HepG2 (cell line): ENCODE data around the gene AUTS2. TPM values are rescaled to one million over a fixed set of nuclear protein-coding genes. Genes with fewer than 3 reads are reported as not detected.

Experiments
- ATAC-seq: fragments of 200-7000 bp; cut with Tn5 transposase; 3 replicates; pipeline ENCODE4 v1.9.1; 2020; ENCODE audit warnings: mild to moderate bottlenecking, moderate library complexity
- BruUV-seq: library from RNA; stranded (reverse); fragments of 400-500 nt; replicated peaks from 2 replicates; lab custom pipeline; 2021; lab: Mats Ljungman, UMichigan
- CTCF ChIA-PET: fragments of 300-600 bp; formaldehyde crosslinking; extraction: SDS; loops from one replicate; lab custom pipeline; 2021; ENCODE audit warnings: low total read pairs, inconsistent platforms, low intra/inter-chr PET ratio; lab: Yijun Ruan, JAX
- POLR2A ChIA-PET: fragments of 350-600 bp; sonication (Branson Sonifier 250); formaldehyde crosslinking; loops from one replicate; lab custom pipeline; 2020; ENCODE audit warnings: antibody characterized with exemption, inconsistent platforms; lab: Yijun Ruan, JAX
- DNase-seq: peaks from one replicate; pipeline ENCODE4 v3.0.0-alpha.2; 2015; ENCODE audit warnings: low spot score
- FAIRE-seq: peaks from 3 replicates; lab custom pipeline; 2011; peaks lifted over from hg19 to GRCh38; lab: Jason Lieb, UNC
- H2AFZ ChIP-seq: one replicate; pipeline ENCODE4 v1.6.1; 2011; ENCODE audit warnings: low read length, inconsistent platforms
- H3K27ac ChIP-seq: fragments of 300-600 bp; 3 replicates; pipeline ENCODE4 v1.8.0; 2011; ENCODE audit warnings: mixed run types, mild to moderate bottlenecking, mixed read lengths, low read length, inconsistent platforms; ENCODE audit not compliant: insufficient read depth; ENCODE audit errors: extremely low read length
- H3K27me3 ChIP-seq, 2 experiments: fragments of 200-600 bp in 1 of 2; 2 replicates in 1 of 2; 3 replicates in 1 of 2; pipeline versions ENCODE4 v1.6.0 to v1.8.0; 2011; ENCODE audit warnings: low read length in 2 of 2, mild to moderate bottlenecking in 2 of 2, moderate library complexity in 2 of 2, inconsistent platforms in 1 of 2; ENCODE audit not compliant: insufficient read depth in 2 of 2, control insufficient read depth in 1 of 2
- H3K36me3 ChIP-seq, 2 experiments: fragments of 200-600 bp in 1 of 2; replicated peaks in 1 of 2; 2 replicates in 1 of 2; 3 replicates in 1 of 2; pipeline versions ENCODE4 v1.5.1 to v1.8.0; 2011; ENCODE audit warnings: low read length in 2 of 2, inconsistent platforms in 1 of 2; ENCODE audit not compliant: insufficient read depth in 2 of 2, control insufficient read depth in 1 of 2
- H3K4me1 ChIP-seq: 2 replicates; pipeline ENCODE4 v1.5.1; 2012; ENCODE audit warnings: low read length, inconsistent platforms; ENCODE audit not compliant: insufficient read depth
- H3K4me2 ChIP-seq: 2 replicates; pipeline ENCODE4 v1.6.0; 2011; ENCODE audit warnings: low read depth, low read length, inconsistent platforms
- H3K4me3 ChIP-seq, 3 experiments: fragments of 200-600 bp in 1 of 3; sonication (generic), shearing (Covaris generic) in 1 of 3; replicated peaks in 1 of 3; 2 replicates each; pipeline ENCODE4 v1.5.1; 2011 to 2016; ENCODE audit warnings: low read length in 3 of 3, inconsistent platforms in 2 of 3, low read depth in 2 of 3, mild to moderate bottlenecking in 2 of 3, control low read depth in 1 of 3, mixed read lengths in 1 of 3; ENCODE audit not compliant: insufficient read depth in 1 of 3
- H3K79me2 ChIP-seq: one replicate; pipeline ENCODE4 v1.6.1; 2011; ENCODE audit warnings: low read length, inconsistent platforms; ENCODE audit not compliant: insufficient read depth
- H3K9ac ChIP-seq: 2 replicates; pipeline ENCODE4 v1.6.0; 2011; ENCODE audit warnings: mild to moderate bottlenecking, low read depth, low read length, inconsistent platforms; ENCODE audit not compliant: insufficient read depth
- H3K9me3 ChIP-seq: 2 replicates; pipeline ENCODE4 v1.5.1; 2012; ENCODE audit warnings: mild to moderate bottlenecking, low read length
- H4K20me1 ChIP-seq: 2 replicates; pipeline ENCODE4 v1.6.0; 2011; ENCODE audit warnings: inconsistent platforms, mild to moderate bottlenecking, low read length, moderate library complexity; ENCODE audit not compliant: insufficient read depth
- E2F5 ChIP-seq: sonication (generic); formaldehyde crosslinking; conservative IDR thresholded peaks from 2 replicates; pipeline ENCODE4 v1.4.0; 2020; ENCODE audit warnings: missing genetic modification reagents
- FOXA1 ChIP-seq, 2 experiments: fragments of 450-650 bp in 1 of 2; sonication (generic) in 1 of 2; formaldehyde crosslinking in 1 of 2; IDR thresholded peaks; 2 replicates each; pipeline versions ENCODE4 v1.4.0 to v1.6.1; 2016 to 2020; ENCODE audit warnings: missing genetic modification reagents in 1 of 2
- FOXA3 ChIP-seq: IDR thresholded peaks from 2 replicates; pipeline ENCODE4 v1.6.1; 2016; ENCODE audit warnings: missing genetic modification reagents, missing compliant biosample characterization
- HDAC2 ChIP-seq: sonication (generic); formaldehyde crosslinking; IDR thresholded peaks from 2 replicates; pipeline ENCODE4 v1.4.0; 2020; ENCODE audit warnings: missing genetic modification reagents
- PHF5A ChIP-seq: IDR thresholded peaks from one replicate; pipeline ENCODE4 v1.6.1; 2018; ENCODE audit warnings: low read depth, missing genetic modification reagents; ENCODE audit not compliant: unreplicated experiment
- ZNF292 ChIP-seq: sonication (generic); formaldehyde crosslinking; IDR thresholded peaks from 2 replicates; pipeline ENCODE4 v1.8.1; 2022; ENCODE audit warnings: mild to moderate bottlenecking, low read depth, missing genetic modification reagents, borderline replicate concordance
- ZNF34 ChIP-seq: sonication (generic); formaldehyde crosslinking; IDR thresholded peaks from 2 replicates; pipeline ENCODE4 v1.4.0; 2020; ENCODE audit warnings: mild to moderate bottlenecking, missing genetic modification reagents, borderline replicate concordance
- ZNF367 ChIP-seq: sonication (generic); formaldehyde crosslinking; IDR thresholded peaks from 2 replicates; pipeline ENCODE4 v1.4.0; 2020; ENCODE audit warnings: missing genetic modification reagents, borderline replicate concordance
- ZNF674 ChIP-seq: sonication (generic); formaldehyde crosslinking; IDR thresholded peaks from 2 replicates; pipeline ENCODE4 v1.5.0; 2020; ENCODE audit warnings: low read depth, mild to moderate bottlenecking, missing genetic modification reagents
- ZZZ3 ChIP-seq: sonication (generic); formaldehyde crosslinking; IDR thresholded peaks from 2 replicates; pipeline ENCODE4 v1.4.0; 2020; ENCODE audit warnings: missing genetic modification reagents, mild to moderate bottlenecking, borderline replicate concordance
- WGBS: methylation state at CpG from one replicate; pipeline ENCODE4 v1.1.6; 2017; ENCODE audit warnings: low lambda C conversion rate; 5-methylcytosine and 5-hydroxymethylcytosine counted together
- in situ Hi-C: cut with HindIII; loops from 2 replicates; pipeline ENCODE4 v1.10.0; 2017; ENCODE audit warnings: low pct_unique_long_range_greater_than_20kb; ENCODE audit not compliant: extremely low pct_ligation_motif_present
- intact Hi-C: fragments of 100-400 bp; cut with micrococcal nuclease; formaldehyde crosslinking; loops from one replicate; pipeline ENCODE4 v1.10.0; 2022; ENCODE audit not compliant: unreplicated experiment
- polyA plus RNA-seq, 8 experiments: library from polyadenylated mRNA; depleted of rRNA in 3 of 8; stranded (reverse) in 7 of 8; unstranded in 1 of 8; fragments of >200 nt; fragmentation: Illumina TruSeq in 4 of 8; extraction: Trizol in 4 of 8; gene quantifications; 2 replicates each; pipeline versions ENCODE4 v1.2.1 to v1.2.3, GENCODE V29; 2011 to 2016; ENCODE audit warnings: low read depth in 4 of 8, missing spikeins in 1 of 8, mixed read lengths in 1 of 8; ENCODE audit not compliant: insufficient read depth in 1 of 8
- total RNA-seq, 5 experiments: library from RNA; depleted of rRNA; stranded (reverse); fragments of >200 nt; fragmentation: Illumina TruSeq; extraction: Trizol; gene quantifications; 2 replicates each; pipeline ENCODE4 v1.2.3, GENCODE V29; 2016; ENCODE audit warnings: low read depth in 1 of 5

AUTS2 gene
- total and polyA plus RNA-seq, 2 of the 13 experiments (the other 11 are each of a cell fraction or from before 2014, with no cell fraction given): 0.38 TPM; not detected in 1

DNA sequence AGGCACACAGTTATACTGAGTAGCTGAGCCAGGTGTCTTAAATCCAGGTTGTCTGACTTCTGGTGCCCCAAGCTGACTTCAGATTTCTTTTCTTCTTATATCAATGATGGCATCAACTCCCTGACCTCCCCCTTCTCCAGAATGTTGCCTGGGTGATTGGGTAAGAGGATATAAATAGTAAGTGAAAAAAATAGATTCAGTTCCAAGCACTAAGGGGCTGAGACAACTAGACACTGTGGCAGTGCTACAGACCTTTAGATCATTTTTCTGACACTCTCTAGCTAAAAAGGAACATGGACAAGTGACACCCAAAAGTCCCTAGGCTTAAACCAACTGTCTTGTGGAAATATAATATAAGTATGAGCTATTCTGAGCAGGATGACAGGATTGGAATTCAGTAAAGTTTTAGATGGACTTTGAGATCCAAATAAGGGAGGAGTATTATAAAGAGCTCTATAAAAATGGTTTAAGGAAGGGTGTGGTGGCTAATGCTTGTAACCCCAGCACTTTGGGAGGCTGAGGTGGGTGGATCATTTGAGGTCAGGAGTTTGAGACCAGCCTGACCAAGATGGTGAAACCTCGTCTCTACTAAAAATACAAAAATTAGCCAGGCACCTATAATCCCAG lies 944.6 kb downstream of the AUTS2 start (continued):
- no peak for TF ChIP-seq ZNF34 (CRISPR knock-in tag)
- TF ChIP-seq ZNF367 (CRISPR knock-in tag): no peak
- TF ChIP-seq FOXA1 (IDR thresholded peaks at IDR 0.05): no peak
- no peak for TF ChIP-seq FOXA1 (CRISPR knock-in tag; IDR thresholded peaks at IDR 0.05)

DNA sequence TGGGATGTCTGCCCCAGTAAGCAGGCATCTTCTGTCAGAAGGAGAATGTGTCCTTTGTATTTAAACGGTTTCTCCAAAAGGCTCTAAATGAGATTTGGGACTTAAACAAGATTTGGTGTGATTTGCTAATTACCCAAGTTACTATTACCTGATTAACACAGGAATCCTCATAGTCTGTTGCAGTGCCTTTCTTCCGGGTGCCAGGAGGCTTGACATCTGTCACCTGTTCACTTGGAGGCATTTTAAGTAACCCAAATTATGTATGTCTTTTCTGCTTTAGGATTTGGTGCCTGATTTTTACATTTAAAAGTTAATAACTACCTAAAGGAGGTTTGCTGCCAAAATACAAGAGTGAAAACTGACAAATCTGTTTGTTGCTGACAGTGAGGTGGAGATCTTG lies 945.7 kb downstream of the AUTS2 start:
- H3K9ac ChIP-seq: no peak overlapping the region
- POLR2A ChIA-PET: no interaction called here
- H3K4me1 ChIP-seq: no peaks in the 10 kb centered on the region
- intact Hi-C loops (no loop called here), in situ Hi-C loops (no loop called here)
- no TSS peak for BruUV-seq
- no peaks in the 10 kb centered on the region for H3K36me3 ChIP-seq
- FAIRE-seq (no peak), ATAC-seq (no peak), DNase-seq (no peak)
- no peak overlapping the region for H3K4me3 ChIP-seq
- H3K79me2 ChIP-seq: no peaks in the 10 kb centered on the region
- H2AFZ ChIP-seq: no peak overlapping the region
- no peak for TF ChIP-seq FOXA3 (CRISPR knock-in tag)
- TF ChIP-seq E2F5: no peak
- no peak for TF ChIP-seq ZNF292 (CRISPR knock-in tag)
- TF ChIP-seq ZZZ3 (CRISPR knock-in tag): no peak
- no peak for TF ChIP-seq HDAC2 (CRISPR knock-in tag)
- TF ChIP-seq ZNF674 (CRISPR knock-in tag): no peak
- no peak for TF ChIP-seq PHF5A (CRISPR knock-in tag)
- WGBS: 39% methylated on average over 2 of the region's 2 CpGs
- no peaks in the 10 kb centered on the region for H4K20me1 ChIP-seq
- no peaks in the 10 kb centered on the region for H3K9me3 ChIP-seq
- CTCF ChIA-PET: no interaction called here
- H3K27ac ChIP-seq: no peak overlapping the region
- no peaks in the 10 kb centered on the region for H3K27me3 ChIP-seq
- no peak overlapping the region for H3K4me2 ChIP-seq
